Neuronal stem cell (in vitro differentiated cells): ENCODE measurements around the gene GPR55.

Experiments used
- DNase-seq: peaks from one replicate; pipeline ENCODE4 v3.0.0-alpha.2; 2013; ENCODE audit warnings: low spot score
- H2AFZ ChIP-seq: one replicate; pipeline ENCODE4 v1.6.1; 2013; ENCODE audit warnings: mild to moderate bottlenecking, low read length, inconsistent platforms
- H2AK5ac ChIP-seq: 2 replicates; pipeline ENCODE4 v1.6.1; 2013; ENCODE audit warnings: low read depth, mild to moderate bottlenecking, inconsistent platforms, low read length, moderate library complexity, mixed read lengths
- H2BK120ac ChIP-seq: 2 replicates; pipeline ENCODE4 v1.6.1; 2013; ENCODE audit warnings: low read depth, mild to moderate bottlenecking, inconsistent platforms, low read length, moderate library complexity, mixed read lengths
- H2BK12ac ChIP-seq: one replicate; pipeline ENCODE4 v1.6.1; 2013; ENCODE audit warnings: low read length, inconsistent platforms
- H2BK15ac ChIP-seq: 2 replicates; pipeline ENCODE4 v1.6.1; 2013; ENCODE audit warnings: mild to moderate bottlenecking, low read length, inconsistent platforms, mixed read lengths
- H2BK5ac ChIP-seq: one replicate; pipeline ENCODE4 v1.6.1; 2013; ENCODE audit warnings: inconsistent platforms, mild to moderate bottlenecking, low read length, moderate library complexity
- H3K14ac ChIP-seq: one replicate; pipeline ENCODE4 v1.6.1; 2013; ENCODE audit warnings: low read length, inconsistent platforms
- H3K18ac ChIP-seq: 2 replicates; pipeline ENCODE4 v1.6.1; 2013; ENCODE audit warnings: low read length, inconsistent platforms
- H3K23ac ChIP-seq: 2 replicates; pipeline ENCODE4 v1.6.1; 2013; ENCODE audit warnings: low read depth, mild to moderate bottlenecking, mixed read lengths, low read length, inconsistent platforms; ENCODE audit not compliant: poor library complexity
- H3K27ac ChIP-seq: replicated peaks from 3 replicates; pipeline ENCODE4 v1.5.1; 2013; ENCODE audit warnings: low read length, inconsistent platforms
- H3K27me3 ChIP-seq, 3 experiments: 2 replicates each; pipeline ENCODE4 v1.6.1; 2013; ENCODE audit warnings: low read length in 3 of 3, mild to moderate bottlenecking in 2 of 3, inconsistent platforms in 1 of 3, low read depth in 1 of 3, mixed read lengths in 1 of 3, moderate library complexity in 1 of 3; ENCODE audit not compliant: control insufficient read depth in 3 of 3, insufficient read depth in 3 of 3
- H3K36me3 ChIP-seq, 2 donors: replicated peaks in 1 of 2; 2 replicates each; pipeline ENCODE4 v1.6.1; 2013; ENCODE audit warnings: low read length in 2 of 2; ENCODE audit not compliant: control insufficient read depth in 2 of 2, insufficient read depth in 2 of 2
- H3K4ac ChIP-seq: 2 replicates; pipeline ENCODE4 v1.6.1; 2013; ENCODE audit warnings: inconsistent platforms, mild to moderate bottlenecking, low read length, moderate library complexity
- H3K4me1 ChIP-seq, 2 donors: 1 replicate in 1 of 2; 2 replicates in 1 of 2; pipeline ENCODE4 v1.6.1; 2013; ENCODE audit warnings: low read length in 2 of 2, low read depth in 1 of 2; ENCODE audit not compliant: control insufficient read depth in 2 of 2, insufficient read depth in 1 of 2
- H3K4me2 ChIP-seq: one replicate; pipeline ENCODE4 v1.6.1; 2013; ENCODE audit warnings: mild to moderate bottlenecking, low read length, inconsistent platforms; ENCODE audit not compliant: insufficient read depth, poor library complexity, severe bottlenecking
- H3K4me3 ChIP-seq, 2 donors: 2 replicates each; pipeline ENCODE4 v1.5.1; 2013; ENCODE audit warnings: low read length in 2 of 2, mild to moderate bottlenecking in 2 of 2, inconsistent platforms in 1 of 2, moderate library complexity in 1 of 2
- H3K79me1 ChIP-seq: one replicate; pipeline ENCODE4 v1.6.1; 2013; ENCODE audit warnings: low read depth, mild to moderate bottlenecking, inconsistent platforms, low read length, moderate library complexity
- H3K9ac ChIP-seq: one replicate; pipeline ENCODE4 v1.6.1; 2013; ENCODE audit warnings: mild to moderate bottlenecking, low read depth, low read length, inconsistent platforms; ENCODE audit not compliant: poor library complexity
- H3K9me3 ChIP-seq, 2 donors: replicated peaks in 1 of 2; 2 replicates each; pipeline versions ENCODE3 to v1.6.1; 2013; ENCODE audit warnings: low read length in 2 of 2, mild to moderate bottlenecking in 2 of 2, inconsistent platforms in 1 of 2, low read depth in 1 of 2, mixed read lengths in 1 of 2, moderate library complexity in 1 of 2; ENCODE audit not compliant: control insufficient read depth in 2 of 2, insufficient read depth in 1 of 2
- H4K8ac ChIP-seq: one replicate; pipeline ENCODE4 v1.6.1; 2013; ENCODE audit warnings: low read depth, mild to moderate bottlenecking, inconsistent platforms, low read length, moderate library complexity
- H4K91ac ChIP-seq: one replicate; pipeline ENCODE4 v1.6.1; 2013; ENCODE audit warnings: low read length, low read depth, mild to moderate bottlenecking, inconsistent platforms; ENCODE audit not compliant: poor library complexity
- WGBS, 2 donors: extraction: QIAGEN DNeasy Blood & Tissue Kit; methylation state at CpG; one replicate each; pipeline ENCODE4 v1.1.7; 2013; ENCODE audit warnings: missing lambda C conversion rate in 2 of 2, mixed read lengths in 1 of 2; ENCODE audit not compliant: insufficient read length in 2 of 2, insufficient replicate concordance in 1 of 2; ENCODE audit errors: extremely low coverage in 2 of 2; 5-methylcytosine and 5-hydroxymethylcytosine counted together

The GPR55 gene

GRCh38 chr2:230861552-230862255, 63.3 kb downstream of the GPR55 start:
- peaks cover 0 to 28% (median 0%) of the 10 kb centered on the region in 3 experiments for H3K27me3 ChIP-seq
- no peak overlapping the region for H3K27ac ChIP-seq
- H3K36me3 ChIP-seq = no peaks in the 10 kb centered on the region
- H3K18ac ChIP-seq = no peak overlapping the region
- no CpG with 5 or more reads among the region's 13 CpGs for WGBS, 2 donors
- peaks cover 8 to 10% of the 10 kb centered on the region in 2 donors for H3K4me1 ChIP-seq
- no peak overlapping the region for H4K8ac ChIP-seq
- no peak overlapping the region for H2BK12ac ChIP-seq
- DNase-seq = no peak
- no peak overlapping the region for H3K4me2 ChIP-seq
- no peak overlapping the region for H2BK5ac ChIP-seq
- no peak overlapping the region for H3K9ac ChIP-seq
- H3K4me3 ChIP-seq = peak overlapping the region in 1 of 2 donors; percentile 18
- H3K23ac ChIP-seq = no peak overlapping the region
- H2AFZ ChIP-seq = peak overlapping the region; percentile 56
- H3K9me3 ChIP-seq = no peaks in the 10 kb centered on the region
- no peak overlapping the region for H4K91ac ChIP-seq
- no peak overlapping the region for H2BK15ac ChIP-seq
- H3K14ac ChIP-seq = no peak overlapping the region
- no peak overlapping the region for H2AK5ac ChIP-seq
- H2BK120ac ChIP-seq = no peak overlapping the region
- peaks cover 5% of the 10 kb centered on the region for H3K79me1 ChIP-seq
- H3K4ac ChIP-seq = no peak overlapping the region
